Measurements from ENCODE around the gene C1QC. TPM values are rescaled to one million over a fixed set of nuclear protein-coding genes. Genes with fewer than 3 reads are reported as not detected.

C1QC gene
- total RNA-seq, 4 donors from 2014 or later: 23.0 to 395 (median 169) TPM

DNA sequence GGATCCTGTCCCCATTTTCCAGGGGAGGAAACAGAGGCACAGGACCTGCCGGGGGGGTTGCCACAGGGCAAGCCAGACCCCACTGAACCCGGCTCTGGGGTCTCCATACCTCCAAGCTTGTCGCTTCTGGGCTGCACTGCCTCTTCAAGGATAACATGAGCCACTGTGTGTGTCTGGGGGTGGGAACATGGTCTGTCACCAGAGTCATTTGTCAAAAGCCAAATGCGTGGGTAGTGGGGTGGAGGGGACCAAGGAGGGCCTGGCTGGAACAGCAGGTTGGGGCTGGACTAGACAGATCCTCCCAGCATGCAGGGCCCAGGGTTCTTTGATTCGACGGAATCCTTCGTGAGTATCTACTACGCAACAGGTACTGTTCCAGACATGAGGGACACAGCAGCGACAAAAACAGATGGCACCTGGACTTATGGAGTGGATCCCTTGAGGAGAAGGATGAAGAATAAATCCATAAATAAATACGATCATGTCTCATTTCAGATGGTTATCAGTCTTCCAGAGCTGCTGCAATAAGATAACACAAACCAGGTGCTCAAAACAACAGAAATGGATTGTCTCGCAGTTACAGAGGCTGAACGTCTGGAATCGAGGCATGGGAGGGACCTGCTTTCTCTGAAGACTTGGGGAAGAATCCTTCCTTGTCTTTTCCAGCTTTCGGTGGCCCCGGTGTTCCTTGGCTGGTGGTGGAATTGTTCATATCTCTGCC is 38.3 kb downstream of the C1QC start:
- ATAC-seq: no peak
- TF ChIP-seq POLR2AphosphoS5 (IDR thresholded peaks at IDR 0.05) (no peak), EP300 (IDR thresholded peaks at IDR 0.05) (no peak), POLR2A (IDR thresholded peaks at IDR 0.05) (no peak)
- TF ChIP-seq, protein P1, sequence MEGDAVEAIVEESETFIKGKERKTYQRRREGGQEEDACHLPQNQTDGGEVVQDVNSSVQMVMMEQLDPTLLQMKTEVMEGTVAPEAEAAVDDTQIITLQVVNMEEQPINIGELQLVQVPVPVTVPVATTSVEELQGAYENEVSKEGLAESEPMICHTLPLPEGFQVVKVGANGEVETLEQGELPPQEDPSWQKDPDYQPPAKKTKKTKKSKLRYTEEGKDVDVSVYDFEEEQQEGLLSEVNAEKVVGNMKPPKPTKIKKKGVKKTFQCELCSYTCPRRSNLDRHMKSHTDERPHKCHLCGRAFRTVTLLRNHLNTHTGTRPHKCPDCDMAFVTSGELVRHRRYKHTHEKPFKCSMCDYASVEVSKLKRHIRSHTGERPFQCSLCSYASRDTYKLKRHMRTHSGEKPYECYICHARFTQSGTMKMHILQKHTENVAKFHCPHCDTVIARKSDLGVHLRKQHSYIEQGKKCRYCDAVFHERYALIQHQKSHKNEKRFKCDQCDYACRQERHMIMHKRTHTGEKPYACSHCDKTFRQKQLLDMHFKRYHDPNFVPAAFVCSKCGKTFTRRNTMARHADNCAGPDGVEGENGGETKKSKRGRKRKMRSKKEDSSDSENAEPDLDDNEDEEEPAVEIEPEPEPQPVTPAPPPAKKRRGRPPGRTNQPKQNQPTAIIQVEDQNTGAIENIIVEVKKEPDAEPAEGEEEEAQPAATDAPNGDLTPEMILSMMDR (IDR thresholded peaks at IDR 0.05): no peak
- 63 to 89% methylated on average over 5 to 10 of the region's 15 CpGs for WGBS, 2 donors (ENCODE audit: low coverage in 1 of 2)
- H3K4me1 ChIP-seq: no peaks in the 10 kb centered on the region
- H3K27me3 ChIP-seq: peaks cover 54% of the 10 kb centered on the region
- H3K9me3 ChIP-seq: no peaks in the 10 kb centered on the region
- H3K27ac ChIP-seq: no peak overlapping the region
- no peak overlapping the region for H3K4me3 ChIP-seq
- no peaks in the 10 kb centered on the region for H3K36me3 ChIP-seq

- TF ChIP-seq POLR2AphosphoS5 (IDR thresholded peaks at IDR 0.05): no peak
- TF ChIP-seq, protein P1 (IDR thresholded peaks at IDR 0.05): no peak
- no peak for TF ChIP-seq POLR2A (IDR thresholded peaks at IDR 0.05)
- TF ChIP-seq EP300 (IDR thresholded peaks at IDR 0.05): no peak
- Histone ChIP-seq H3K4me3 (no peak overlapping the region), H3K36me3 (no peaks in the 10 kb centered on the region), H3K27ac (no peak overlapping the region), H3K9me3 (no peaks in the 10 kb centered on the region), H3K27me3 (peaks cover 56% of the 10 kb centered on the region), H3K4me1 (no peaks in the 10 kb centered on the region)
- no peak for ATAC-seq
- WGBS, 2 donors (ENCODE audit: low coverage in 1 of 2): 50% methylated on average over 1 of the region's 1 CpG; no CpG with 5 or more reads in 1 of the 2 donors
These were observed 40.1 kb downstream of the C1QC start for GRCh38 chr1:22683547-22683946.

- Histone ChIP-seq H3K9me3 (no peaks in the 10 kb centered on the region), H3K4me3 (no peak overlapping the region), H3K4me1 (no peaks in the 10 kb centered on the region), H3K27ac (no peak overlapping the region), H3K36me3 (no peaks in the 10 kb centered on the region), H3K27me3 (peaks cover 65% of the 10 kb centered on the region)
- TF ChIP-seq POLR2A (IDR thresholded peaks at IDR 0.05) (no peak), POLR2AphosphoS5 (IDR thresholded peaks at IDR 0.05) (no peak), EP300 (IDR thresholded peaks at IDR 0.05) (no peak)
- TF ChIP-seq, protein P1 (IDR thresholded peaks at IDR 0.05): no peak
- no peak for ATAC-seq
- WGBS, 2 donors (ENCODE audit: low coverage in 1 of 2): 16 to 27% methylated on average over 5 to 10 of the region's 10 CpGs
These were observed 42.2 kb downstream of the C1QC start for GRCh38 chr1:22685591-22686059.

DNA sequence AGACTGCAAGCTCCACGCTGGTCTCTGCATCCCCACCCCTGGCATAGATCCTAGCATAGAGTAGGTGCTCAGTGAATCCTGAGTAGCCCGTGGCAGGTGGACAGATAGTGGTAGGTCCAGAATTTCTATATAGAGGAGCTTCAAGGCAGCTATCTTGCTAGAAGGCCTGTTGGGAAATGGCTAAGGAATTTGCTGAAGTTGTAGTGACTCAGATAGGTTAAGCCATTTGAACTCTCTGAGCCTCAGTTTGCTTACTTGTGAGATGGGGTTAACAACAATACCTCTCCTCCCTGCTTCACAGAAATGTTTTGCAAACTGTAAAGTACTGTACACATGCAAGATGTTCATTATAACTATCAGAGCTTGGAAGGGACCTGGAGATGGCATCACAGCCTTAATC is 43.8 kb downstream of the C1QC start:
- Histone ChIP-seq H3K4me1 (no peaks in the 10 kb centered on the region), H3K27me3 (peaks cover 58% of the 10 kb centered on the region), H3K36me3 (no peaks in the 10 kb centered on the region), H3K9me3 (no peaks in the 10 kb centered on the region), H3K4me3 (no peak overlapping the region), H3K27ac (no peak overlapping the region)
- no peak for ATAC-seq
- WGBS, 2 donors (ENCODE audit: low coverage in 1 of 2): 88% methylated on average over 1 of the region's 2 CpGs; no CpG with 5 or more reads in 1 of the 2 donors
- no peak for TF ChIP-seq EP300 (IDR thresholded peaks at IDR 0.05)

GRCh38 chr1:22688466-22688865 is 45.0 kb downstream of the C1QC start:
- H3K36me3 ChIP-seq: no peaks in the 10 kb centered on the region

More at GRCh38 chr1:22688466-22688865, 45.0 kb downstream of the C1QC start:
- no peak overlapping the region for H3K27ac ChIP-seq
- no peaks in the 10 kb centered on the region for H3K4me1 ChIP-seq
- TF ChIP-seq, protein P1 (IDR thresholded peaks at IDR 0.05): no peak
- TF ChIP-seq POLR2A (IDR thresholded peaks at IDR 0.05) (no peak), EP300 (IDR thresholded peaks at IDR 0.05) (no peak), POLR2AphosphoS5 (IDR thresholded peaks at IDR 0.05) (no peak)
- H3K9me3 ChIP-seq: no peaks in the 10 kb centered on the region
- no peak for ATAC-seq
- no peak overlapping the region for H3K4me3 ChIP-seq
- peaks cover 54% of the 10 kb centered on the region for H3K27me3 ChIP-seq
